Heart left ventricle (tissue), 16 donors: ENCODE measurements around the gene SLC35D1. TPM values are rescaled to one million over a fixed set of nuclear protein-coding genes. Genes with fewer than 3 reads are reported as not detected.

Source experiments
- ATAC-seq, 4 donors: fragments of 200-7000 bp; cut with Tn5 transposase; one replicate each; pipeline ENCODE4 v1.9.1; 2020 to 2022; ENCODE audit warnings: moderate library complexity in 4 of 4, mild to moderate bottlenecking in 3 of 4, moderate number of reproducible peaks in 1 of 4
- DNase-seq, 5 donors: peaks; one replicate each; pipeline ENCODE4 v3.0.0-alpha.2; 2020
- H3K27ac ChIP-seq, 12 donors: fragments of 200-600 bp; sonication (generic) in 4 of 12; one replicate each; pipeline versions ENCODE4 v1.5.0 to v1.8.0; 2016 to 2022; ENCODE audit warnings: mild to moderate bottlenecking in 2 of 12
- H3K27me3 ChIP-seq, 9 donors: fragments of 200-600 bp; sonication (generic) in 2 of 9; one replicate each; pipeline versions ENCODE4 v1.5.1 to v1.8.0; 2016 to 2022; ENCODE audit warnings: mild to moderate bottlenecking in 3 of 9
- H3K36me3 ChIP-seq, 9 donors: fragments of 200-600 bp; sonication (generic) in 2 of 9; one replicate each; pipeline versions ENCODE4 v1.5.0 to v1.8.0; 2018 to 2022; ENCODE audit warnings: mild to moderate bottlenecking in 2 of 9
- H3K4me1 ChIP-seq, 12 donors: fragments of 200-600 bp; sonication (generic) in 4 of 12; one replicate each; pipeline versions ENCODE4 v1.5.0 to v1.8.0; 2016 to 2022; ENCODE audit warnings: mild to moderate bottlenecking in 3 of 12
- H3K4me3 ChIP-seq, 12 donors: fragments of 200-600 bp; sonication (generic) in 4 of 12; one replicate each; pipeline versions ENCODE4 v1.5.0 to v1.8.0; 2017 to 2022; ENCODE audit warnings: mild to moderate bottlenecking in 9 of 12, moderate library complexity in 4 of 12
- H3K9me3 ChIP-seq, 12 donors: fragments of 200-600 bp; sonication (generic) in 4 of 12; one replicate each; pipeline versions ENCODE4 v1.5.0 to v1.8.0; 2016 to 2022; ENCODE audit warnings: mild to moderate bottlenecking in 1 of 12
- POLR2A ChIP-seq, 2 donors: fragments of 450-650 bp; IDR thresholded peaks; one replicate each; pipeline ENCODE4 v1.6.1; 2017; ENCODE audit warnings: antibody characterized with exemption in 2 of 2, mild to moderate bottlenecking in 2 of 2, moderate library complexity in 2 of 2
- WGBS, 4 donors: extraction: QIAGEN DNeasy Blood & Tissue Kit in 2 of 4; methylation state at CpG; one replicate each; pipeline versions ENCODE4 v1.1.5 to v1.1.7; 2013 to 2018; 5-methylcytosine and 5-hydroxymethylcytosine counted together
- intact Hi-C, 10 donors: fragments of 100-400 bp; cut with DNase I; formaldehyde crosslinking; loops; one replicate each; pipeline versions ENCODE4 v1.11.1 to v1.14.2; 2022
- polyA plus RNA-seq, 2 donors: library from polyadenylated mRNA; stranded (reverse); fragments of 200-250 nt; gene quantifications; one replicate each; pipeline ENCODE4 v1.2.3, GENCODE V29; 2013
- total RNA-seq, 9 donors: library from RNA; depleted of rRNA in 2 of 9; stranded (reverse); fragments of >200 nt in 2 of 9; fragmentation: NEBNext Ultra II Directional in 3 of 9; extraction: Animal tissue kit (Norgen Biotek cat#: 25700) in 3 of 9; gene quantifications; one replicate each; pipeline versions ENCODE4 v1.1.0 to v1.2.4, GENCODE V29; 2016 to 2023
- TF ChIP-seq, protein P1 (sequence below), 12 donors: fragments of 200-600 bp; sonication (generic) in 4 of 12; IDR thresholded peaks; one replicate each; pipeline versions ENCODE4 v1.5.0 to v1.8.0; 2018 to 2022; ENCODE audit warnings: antibody characterized with exemption in 12 of 12, mild to moderate bottlenecking in 5 of 12
- donor health status: ischemic (EF 13 %, LVEDD 7.1; RV severe dilation, severe dysfunction).
- donor health status: healthy with polysubstance abuse.
- donor health status: DM: no; HTN: yes; CAD: no.
- donor health status: DM: no; HTN: no; CAD: no.
- donor health status: ischemic (EF 25% LVEDD 6.9; RV normal size, moderate dysfunction).
- donor health status: ischemic (EF 25% LVEDD 5.7; RV mildly dilated, moderate dysfunction).
- donor health status: healthy.
- donor health status: DM: yes; HTN: yes; CAD: no.
- donor health status: ischemic (EF 35%, LVEDD 5.7; RV mildly dilated, moderate dysfunction).
- donor health status: nonischemic (EF 11% LVEDD 7.7; RV severe dilation, severe dysfunction).
- donor health status: DM: yes; HTN: yes; CAD: no.
- donor health status: PGD.
- donor health status: ischemic (EF 29% LVEDD 5.4; RV normal size, mild dysfunction).
- donor health status: nonischemic (EF 23%, LVEDD 6.1; RV moderate dilation, normal function).

SLC35D1 gene
- total and polyA plus RNA-seq, 11 donors = 1.8 to 6.8 (median 3.7) TPM

DNA sequence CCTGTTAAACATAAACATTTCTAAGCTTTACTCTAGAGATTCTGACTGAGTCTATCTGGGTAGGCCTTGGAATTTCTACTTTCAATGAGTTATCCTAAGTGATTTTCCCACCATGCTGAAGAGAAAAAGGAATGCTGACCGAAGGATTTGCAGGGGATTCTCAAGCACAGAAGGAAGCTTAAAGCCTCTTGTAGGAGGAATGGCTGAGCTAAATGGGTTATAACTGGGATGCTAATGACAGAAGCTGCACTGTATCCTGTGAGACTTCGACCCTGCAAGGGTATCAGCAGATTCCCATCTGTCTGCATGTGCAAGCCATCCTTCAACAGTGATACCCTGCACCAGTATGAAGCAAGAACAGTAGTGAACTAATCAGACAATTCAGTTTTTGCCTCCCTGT is 35.4 kb downstream of the SLC35D1 start:
- H3K27ac ChIP-seq = peak overlapping the region in 1 of 12 donors; percentile 28
- H3K4me1 ChIP-seq = peaks cover 3 to 28% (median 21%) of the 10 kb centered on the region in 12 donors
- no peak overlapping the region for H3K4me3 ChIP-seq
- 73 to 91% (median 78%) methylated on average over 2 of the region's 2 CpGs for WGBS, 4 donors
- TF ChIP-seq, protein P1, sequence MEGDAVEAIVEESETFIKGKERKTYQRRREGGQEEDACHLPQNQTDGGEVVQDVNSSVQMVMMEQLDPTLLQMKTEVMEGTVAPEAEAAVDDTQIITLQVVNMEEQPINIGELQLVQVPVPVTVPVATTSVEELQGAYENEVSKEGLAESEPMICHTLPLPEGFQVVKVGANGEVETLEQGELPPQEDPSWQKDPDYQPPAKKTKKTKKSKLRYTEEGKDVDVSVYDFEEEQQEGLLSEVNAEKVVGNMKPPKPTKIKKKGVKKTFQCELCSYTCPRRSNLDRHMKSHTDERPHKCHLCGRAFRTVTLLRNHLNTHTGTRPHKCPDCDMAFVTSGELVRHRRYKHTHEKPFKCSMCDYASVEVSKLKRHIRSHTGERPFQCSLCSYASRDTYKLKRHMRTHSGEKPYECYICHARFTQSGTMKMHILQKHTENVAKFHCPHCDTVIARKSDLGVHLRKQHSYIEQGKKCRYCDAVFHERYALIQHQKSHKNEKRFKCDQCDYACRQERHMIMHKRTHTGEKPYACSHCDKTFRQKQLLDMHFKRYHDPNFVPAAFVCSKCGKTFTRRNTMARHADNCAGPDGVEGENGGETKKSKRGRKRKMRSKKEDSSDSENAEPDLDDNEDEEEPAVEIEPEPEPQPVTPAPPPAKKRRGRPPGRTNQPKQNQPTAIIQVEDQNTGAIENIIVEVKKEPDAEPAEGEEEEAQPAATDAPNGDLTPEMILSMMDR (IDR thresholded peaks at IDR 0.05) = no peak
- TF ChIP-seq POLR2A (IDR thresholded peaks at IDR 0.05) = no peak
- intact Hi-C loops = no loop called here
- no peaks in the 10 kb centered on the region for H3K9me3 ChIP-seq
- DNase-seq = no peak
- no peaks in the 10 kb centered on the region for H3K27me3 ChIP-seq
- no peak for ATAC-seq
- H3K36me3 ChIP-seq = peaks cover 0 to 39% (median 26%) of the 10 kb centered on the region in 9 donors

GRCh38 chr1:67013573-67013972 is 40.4 kb downstream of the SLC35D1 start:
- WGBS, 4 donors = 32 to 41% (median 38%) methylated on average over 2 of the region's 2 CpGs
- peak in 3 of 4 donors; percentile 61 to 80 (median 67) for ATAC-seq
- H3K36me3 ChIP-seq = peaks cover 0 to 46% (median 16%) of the 10 kb centered on the region in 9 donors
- peaks cover 0 to 5% (median 0%) of the 10 kb centered on the region in 12 donors for H3K4me1 ChIP-seq
- no peaks in the 10 kb centered on the region for H3K9me3 ChIP-seq
- no peak for DNase-seq
- TF ChIP-seq POLR2A (IDR thresholded peaks at IDR 0.05) = no peak
- TF ChIP-seq, protein P1 (IDR thresholded peaks at IDR 0.05) = no peak
- intact Hi-C loops = loop anchor here in 1 of 10 donors (5.0 kb wide), 1 partner anchor 39 kb away; the partner anchor contains the start of gene SLC35D1
- no peaks in the 10 kb centered on the region for H3K27me3 ChIP-seq
- no peak overlapping the region for H3K4me3 ChIP-seq
- no peak overlapping the region for H3K27ac ChIP-seq

DNA sequence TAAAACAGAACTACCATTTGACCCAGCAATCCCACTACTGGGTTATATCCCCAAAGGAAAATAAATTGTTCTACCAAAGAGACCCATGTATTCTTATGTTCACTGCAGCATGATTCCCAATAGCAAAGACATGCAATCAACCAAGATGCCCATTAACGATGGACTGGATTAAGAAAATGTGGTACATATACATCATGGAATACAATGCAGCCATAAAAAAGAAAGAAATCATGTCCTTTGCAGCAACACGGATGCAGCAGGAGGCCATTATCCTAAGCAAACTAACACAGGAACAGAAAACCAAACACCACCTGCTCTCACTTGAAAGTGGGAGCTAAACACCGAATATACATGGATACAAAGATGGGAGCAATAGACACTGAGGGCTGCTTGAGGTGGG is 44.2 kb downstream of the SLC35D1 start:
- WGBS, 4 donors = 94 to 98% (median 97%) methylated on average over 3 of the region's 3 CpGs
- no peak for TF ChIP-seq POLR2A (IDR thresholded peaks at IDR 0.05)
- TF ChIP-seq, protein P1 (IDR thresholded peaks at IDR 0.05) = no peak
- Histone ChIP-seq H3K4me3 (no peak overlapping the region), H3K27me3 (no peaks in the 10 kb centered on the region), H3K4me1 (peaks cover 0 to 16% (median 2%) of the 10 kb centered on the region in 12 donors), H3K36me3 (peaks cover 0 to 49% (median 25%) of the 10 kb centered on the region in 9 donors), H3K9me3 (no peaks in the 10 kb centered on the region), H3K27ac (no peak overlapping the region)
- no peak for DNase-seq
- intact Hi-C loops = loop anchor here in 1 of 10 donors (5.0 kb wide), 1 partner anchor 43 kb away; the partner anchor contains the start of gene SLC35D1
- no peak for ATAC-seq

DNA sequence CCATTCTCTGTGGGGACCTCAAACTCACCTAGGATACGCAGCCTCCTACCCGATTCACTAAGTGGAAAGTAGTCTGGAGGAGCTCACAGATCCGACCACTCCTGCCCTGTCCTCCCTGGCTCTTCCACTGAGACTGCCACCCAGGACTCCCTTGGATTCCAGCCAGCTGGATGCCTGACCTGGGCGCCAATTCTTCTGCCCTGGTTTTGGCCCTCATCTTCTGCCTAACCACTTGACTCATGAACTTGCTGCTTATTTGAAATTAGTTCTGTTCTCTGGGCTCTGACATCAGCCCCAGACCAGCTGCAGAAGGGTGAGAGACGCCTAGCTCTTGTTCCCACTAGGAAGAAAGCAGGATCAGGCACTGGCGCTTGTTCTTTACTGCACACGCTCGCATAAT is 48.9 kb downstream of the SLC35D1 start:
- no peaks in the 10 kb centered on the region for H3K9me3 ChIP-seq
- TF ChIP-seq, protein P1 (IDR thresholded peaks at IDR 0.05) = no peak
- TF ChIP-seq POLR2A (IDR thresholded peaks at IDR 0.05) = no peak
- H3K27me3 ChIP-seq = no peaks in the 10 kb centered on the region
- 69 to 72% (median 70%) methylated on average over 8 of the region's 8 CpGs for WGBS, 4 donors
- DNase-seq (peak; percentile 28 to 55 (median 40)), ATAC-seq (peak; percentile 24 to 46 (median 30))
- intact Hi-C loops = no loop called here
- H3K4me3 ChIP-seq = no peak overlapping the region
- peaks cover 0 to 35% (median 7%) of the 10 kb centered on the region in 12 donors for H3K4me1 ChIP-seq
- H3K27ac ChIP-seq = peak overlapping the region in 1 of 12 donors; percentile 1
- H3K36me3 ChIP-seq = peaks cover 0 to 61% (median 36%) of the 10 kb centered on the region in 9 donors
